Measurements from ENCODE around the gene PADI3. TPM values are rescaled to one million over a fixed set of nuclear protein-coding genes. Genes with fewer than 3 reads are reported as not detected.

The PADI3 gene
- total RNA-seq, 4 donors from 2014 or later: 2.4 to 11.2 (median 2.7) TPM; not detected in 1

GRCh38 chr1:17215545-17215890, 33.4 kb upstream of the PADI3 start:
- no peak for DNase-seq (ENCODE audit: low spot score in 2 of 2)
- Histone ChIP-seq H3K9me3 (no peaks in the 10 kb centered on the region), H3K36me3 (no peaks in the 10 kb centered on the region), H3K4me1 (peaks cover 17% of the 10 kb centered on the region), H3K27ac (no peak overlapping the region), H3K4me3 (no peak overlapping the region), H3K27me3 (peaks cover 55% of the 10 kb centered on the region)
- WGBS: 66% methylated on average over 6 of the region's 6 CpGs
- TF ChIP-seq EP300 (IDR thresholded peaks at IDR 0.05) (no peak), POLR2AphosphoS5 (IDR thresholded peaks at IDR 0.05) (no peak), POLR2A (IDR thresholded peaks at IDR 0.05) (no peak), CTCF (IDR thresholded peaks at IDR 0.05) (no peak)

- 68% methylated on average over 5 of the region's 5 CpGs for WGBS
These were observed 32.8 kb upstream of the PADI3 start for GRCh38 chr1:17216078-17216477.

GRCh38 chr1:17217607-17218006, 31.3 kb upstream of the PADI3 start:
- Histone ChIP-seq H3K36me3 (no peaks in the 10 kb centered on the region), H3K9me3 (no peaks in the 10 kb centered on the region), H3K4me1 (peaks cover 15% of the 10 kb centered on the region), H3K27ac (no peak overlapping the region), H3K4me3 (no peak overlapping the region), H3K27me3 (peaks cover 67% of the 10 kb centered on the region)
- WGBS: 82% methylated on average over 3 of the region's 3 CpGs
- DNase-seq (ENCODE audit: low spot score in 2 of 2): no peak
- no peak for TF ChIP-seq POLR2AphosphoS5 (IDR thresholded peaks at IDR 0.05)
- TF ChIP-seq CTCF (IDR thresholded peaks at IDR 0.05): no peak
- no peak for TF ChIP-seq EP300 (IDR thresholded peaks at IDR 0.05)
- TF ChIP-seq POLR2A (IDR thresholded peaks at IDR 0.05): no peak

More at GRCh38 chr1:17216078-17216477, 32.8 kb upstream of the PADI3 start:
- Histone ChIP-seq H3K27ac (no peak overlapping the region), H3K36me3 (no peaks in the 10 kb centered on the region), H3K4me3 (no peak overlapping the region), H3K9me3 (no peaks in the 10 kb centered on the region), H3K27me3 (peaks cover 56% of the 10 kb centered on the region), H3K4me1 (peaks cover 17% of the 10 kb centered on the region)
- TF ChIP-seq POLR2A (IDR thresholded peaks at IDR 0.05) (no peak), EP300 (IDR thresholded peaks at IDR 0.05) (no peak), POLR2AphosphoS5 (IDR thresholded peaks at IDR 0.05) (no peak), CTCF (IDR thresholded peaks at IDR 0.05) (no peak)
- DNase-seq (ENCODE audit: low spot score in 2 of 2): no peak

GRCh38 chr1:17218939-17219338, 30.0 kb upstream of the PADI3 start:
- WGBS: 58% methylated on average over 7 of the region's 7 CpGs
- Histone ChIP-seq H3K36me3 (no peaks in the 10 kb centered on the region), H3K27me3 (peaks cover 67% of the 10 kb centered on the region), H3K27ac (no peak overlapping the region), H3K4me1 (peaks cover 12% of the 10 kb centered on the region), H3K9me3 (no peaks in the 10 kb centered on the region), H3K4me3 (no peak overlapping the region)
- DNase-seq (ENCODE audit: low spot score in 2 of 2): no peak
- no peak for TF ChIP-seq POLR2A (IDR thresholded peaks at IDR 0.05)
- TF ChIP-seq EP300 (IDR thresholded peaks at IDR 0.05): no peak
- no peak for TF ChIP-seq POLR2AphosphoS5 (IDR thresholded peaks at IDR 0.05)
- no peak for TF ChIP-seq CTCF (IDR thresholded peaks at IDR 0.05)

- no peak for DNase-seq (ENCODE audit: low spot score in 2 of 2)
- peaks cover 55% of the 10 kb centered on the region for H3K27me3 ChIP-seq
- no peaks in the 10 kb centered on the region for H3K9me3 ChIP-seq
- no peak overlapping the region for H3K27ac ChIP-seq
- H3K4me3 ChIP-seq: no peak overlapping the region
- TF ChIP-seq CTCF (IDR thresholded peaks at IDR 0.05) (no peak), EP300 (IDR thresholded peaks at IDR 0.05) (no peak), POLR2A (IDR thresholded peaks at IDR 0.05) (no peak), POLR2AphosphoS5 (IDR thresholded peaks at IDR 0.05) (no peak)
- H3K4me1 ChIP-seq: peaks cover 4% of the 10 kb centered on the region
- 93% methylated on average over 3 of the region's 3 CpGs for WGBS
- no peaks in the 10 kb centered on the region for H3K36me3 ChIP-seq
These were observed 28.6 kb upstream of the PADI3 start for GRCh38 chr1:17220287-17220686.
